Renal cortical epithelial cell (primary cell): Measurements from ENCODE around the gene PCMTD2. TPM values are rescaled to one million over a fixed set of nuclear protein-coding genes. Genes with fewer than 3 reads are reported as not detected.

ENCODE experiments used
- DNase-seq: peaks from one replicate; pipeline ENCODE4 v3.0.0-alpha.2; 2011; ENCODE audit warnings: low read depth
- total RNA-seq: library from RNA; depleted of rRNA; stranded (reverse); fragments of >200 nt; gene quantifications from 2 replicates; pipeline ENCODE4 v1.2.3, GENCODE V29; 2014

Gene PCMTD2
- 29.3 and 53.7 TPM in 2 replicates for total RNA-seq

GRCh38 chr20:64255361-64256281, at the start of gene PCMTD2:
Gene PCMTD2, plus strand, starts transcription at chr20:64255748. Its CDS starts 4,218 bp downstream, at chr20:64259966.
- DNase-seq, result peak; percentile 20

DNA sequence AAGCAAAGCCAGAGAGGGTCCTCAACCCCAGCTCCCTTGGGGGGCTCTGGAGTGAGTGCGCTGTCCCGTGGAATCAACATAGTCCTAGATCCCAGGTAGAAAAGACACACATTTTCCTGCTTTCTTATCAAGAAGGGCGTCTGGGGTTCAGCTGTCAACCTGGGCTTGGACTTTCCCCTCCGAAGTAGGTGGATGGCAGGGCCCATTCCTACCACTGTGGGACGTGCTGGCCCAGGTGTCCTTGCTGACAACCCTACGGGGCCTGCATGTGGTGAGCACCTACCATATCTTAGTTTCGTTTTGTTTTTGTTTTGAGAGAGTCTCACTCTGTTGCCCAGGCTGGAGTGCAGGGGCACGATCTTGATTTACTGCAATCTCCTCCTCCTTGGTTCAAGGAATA, 48.9 kb upstream of the PCMTD2 start:
- no peak for DNase-seq

DNA sequence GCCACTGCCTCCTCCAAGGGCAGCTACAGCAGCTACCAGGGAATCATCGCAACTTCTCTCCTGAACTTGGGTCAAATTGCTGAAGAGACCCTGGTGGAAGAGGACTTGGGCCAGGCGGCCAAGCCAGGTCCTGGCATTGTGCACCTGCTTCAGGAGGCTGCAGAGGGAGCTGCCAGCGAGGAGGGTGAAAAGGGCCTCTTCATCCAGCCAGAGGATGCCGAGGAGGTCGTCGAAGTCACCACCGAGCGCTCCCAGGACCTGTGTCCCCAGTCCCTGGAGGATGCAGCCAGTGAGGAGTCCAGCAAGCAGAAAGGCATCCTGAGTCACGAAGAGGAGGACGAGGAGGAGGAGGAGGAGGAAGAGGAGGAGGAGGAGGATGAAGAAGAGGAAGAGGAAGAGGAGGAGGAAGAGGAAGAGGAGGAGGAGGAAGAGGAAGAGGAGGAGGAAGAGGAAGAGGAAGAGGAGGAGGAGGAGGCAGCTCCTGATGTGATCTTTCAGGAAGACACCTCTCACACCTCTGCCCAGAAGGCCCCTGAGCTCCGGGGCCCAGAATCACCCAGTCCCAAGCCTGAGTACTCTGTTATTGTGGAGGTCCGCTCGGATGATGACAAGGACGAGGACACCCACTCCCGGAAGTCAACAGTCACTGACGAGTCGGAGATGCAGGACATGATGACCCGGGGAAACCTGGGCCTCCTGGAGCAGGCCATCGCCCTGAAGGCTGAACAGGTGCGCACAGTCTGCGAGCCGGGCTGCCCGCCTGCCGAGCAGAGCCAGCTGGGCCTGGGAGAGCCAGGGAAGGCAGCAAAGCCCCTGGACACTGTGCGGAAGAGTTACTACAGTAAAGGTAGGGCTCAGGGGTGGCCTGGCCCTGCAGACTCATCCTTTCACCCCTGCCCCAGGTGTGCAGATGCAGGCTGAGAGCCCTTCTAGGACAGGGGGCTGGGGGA, 47.6 kb upstream of the PCMTD2 start:
- DNase-seq, result no peak

DNA sequence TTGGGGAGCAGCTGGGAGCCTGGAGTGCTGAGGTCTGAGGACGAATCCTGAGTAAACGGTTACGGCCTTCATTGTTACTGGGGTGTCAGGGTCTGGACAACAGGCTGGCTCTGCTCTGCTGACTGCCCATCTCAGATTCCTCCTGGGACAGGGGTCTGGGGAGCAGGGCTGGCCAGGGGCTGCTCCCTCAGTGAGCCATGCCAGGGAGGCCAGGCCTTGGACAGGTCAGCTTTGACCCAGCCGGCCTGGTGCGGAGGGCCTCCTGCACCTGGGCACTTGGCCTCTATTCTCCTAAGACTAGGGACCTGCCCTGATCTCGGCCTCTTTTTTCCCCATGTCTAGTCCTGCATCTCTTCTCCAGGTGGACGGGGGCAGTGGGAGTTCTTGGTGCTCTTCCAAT, 46.4 kb upstream of the PCMTD2 start:
- no peak for DNase-seq

GRCh38 chr20:64210656-64211369, 44.7 kb upstream of the PCMTD2 start:
- DNase-seq, result no peak

DNA sequence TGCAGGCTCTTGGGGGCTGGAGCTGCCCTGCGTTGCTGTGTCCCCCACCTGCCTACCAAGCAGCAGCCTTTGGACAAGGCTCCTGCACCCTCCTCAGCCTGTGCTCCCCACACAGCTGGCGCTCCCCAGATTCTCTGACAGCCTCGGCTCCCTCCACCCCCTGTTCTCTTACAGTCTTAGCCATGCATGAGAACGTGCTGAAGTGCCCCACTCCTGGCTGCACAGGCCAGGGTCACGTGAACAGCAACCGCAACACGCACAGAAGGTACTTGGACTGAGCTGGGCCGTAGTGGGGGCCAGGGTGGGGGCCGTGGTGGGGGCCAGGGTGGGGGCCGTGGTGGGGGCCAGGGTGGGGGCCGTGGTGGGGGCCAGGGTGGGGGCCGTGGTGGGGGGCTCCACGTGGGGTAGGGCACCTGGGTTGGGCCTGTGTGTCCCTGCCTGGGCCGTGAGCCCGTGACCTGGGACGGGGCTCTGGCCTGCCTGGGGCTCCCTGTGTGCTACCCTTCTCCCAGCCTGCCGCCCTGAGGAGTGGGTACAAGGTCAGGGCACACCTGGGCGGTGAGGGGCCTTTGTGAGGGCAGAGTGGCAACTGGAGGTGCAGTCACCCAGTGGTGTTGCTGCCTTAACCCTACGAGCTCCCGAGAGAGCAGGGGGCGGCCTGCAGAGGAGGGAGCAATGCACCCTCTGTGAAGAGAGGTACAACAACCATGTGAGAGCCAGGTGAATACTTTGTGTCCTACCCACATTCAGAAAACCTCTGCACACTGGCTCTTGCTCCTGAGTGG, 43.5 kb upstream of the PCMTD2 start:
- DNase-seq, result no peak

DNA sequence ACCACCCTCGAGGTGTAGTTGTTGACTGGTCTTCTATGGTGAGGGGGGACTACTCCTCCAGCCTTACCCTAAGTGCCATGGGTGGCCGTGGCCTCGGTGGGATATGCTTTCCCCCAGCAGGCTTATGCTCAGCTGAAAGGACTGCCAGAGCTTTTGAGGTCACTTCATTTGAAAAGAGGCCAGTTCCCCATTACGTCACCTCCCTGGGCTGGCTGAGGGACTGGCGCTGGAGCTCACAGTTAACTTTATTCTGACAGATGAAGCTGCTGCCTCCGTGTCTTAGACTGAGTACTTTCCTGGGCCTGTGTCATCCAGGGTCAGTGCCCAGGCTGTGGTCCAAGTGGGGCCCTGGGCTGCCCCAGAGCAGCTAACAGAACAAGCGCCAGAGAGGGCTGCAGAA, 42.8 kb upstream of the PCMTD2 start:
- peak; percentile 16 for DNase-seq

DNA sequence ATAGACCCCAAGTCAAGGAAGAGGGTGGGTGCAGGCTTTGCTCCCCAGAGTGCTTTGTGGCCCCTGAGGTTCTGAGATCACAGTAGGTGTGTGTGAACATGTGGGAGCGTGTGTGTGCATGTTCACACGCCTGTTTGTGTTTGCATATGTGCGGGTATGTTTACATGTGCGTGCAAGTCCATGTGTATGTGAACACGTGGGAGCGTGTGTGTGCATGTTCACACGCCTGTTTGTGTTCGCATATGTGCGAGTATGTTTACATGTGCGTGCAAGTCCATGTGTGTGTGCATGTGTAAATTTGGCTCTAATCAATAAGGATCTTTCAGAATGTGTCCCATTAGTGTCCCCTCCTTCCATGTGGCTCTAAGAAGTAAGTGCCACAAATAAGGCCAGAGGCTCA, 41.4 kb upstream of the PCMTD2 start:
- DNase-seq, result no peak

GRCh38 chr20:64214952-64215351, 40.6 kb upstream of the PCMTD2 start:
- no peak for DNase-seq

DNA sequence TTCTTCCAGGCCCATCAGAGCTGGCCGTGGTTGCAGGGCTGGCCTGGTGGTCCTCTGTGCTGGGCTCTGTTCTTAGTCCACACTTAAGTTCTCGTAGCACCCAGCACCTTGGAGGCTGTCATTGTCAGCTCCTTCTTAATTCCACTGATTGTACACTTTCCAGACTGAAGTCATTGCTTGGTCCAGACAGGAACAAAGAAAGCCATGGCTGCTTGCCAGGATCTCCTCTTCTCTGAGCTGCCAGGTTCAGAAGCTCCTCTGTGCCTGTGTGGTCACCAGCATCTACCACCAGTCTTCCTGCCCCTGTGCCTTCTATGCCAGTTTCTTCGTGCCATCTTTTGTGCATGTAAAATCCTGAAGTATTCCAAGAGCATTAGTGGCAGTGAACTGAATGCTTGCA, 39.5 kb upstream of the PCMTD2 start:
- DNase-seq, result no peak

DNA sequence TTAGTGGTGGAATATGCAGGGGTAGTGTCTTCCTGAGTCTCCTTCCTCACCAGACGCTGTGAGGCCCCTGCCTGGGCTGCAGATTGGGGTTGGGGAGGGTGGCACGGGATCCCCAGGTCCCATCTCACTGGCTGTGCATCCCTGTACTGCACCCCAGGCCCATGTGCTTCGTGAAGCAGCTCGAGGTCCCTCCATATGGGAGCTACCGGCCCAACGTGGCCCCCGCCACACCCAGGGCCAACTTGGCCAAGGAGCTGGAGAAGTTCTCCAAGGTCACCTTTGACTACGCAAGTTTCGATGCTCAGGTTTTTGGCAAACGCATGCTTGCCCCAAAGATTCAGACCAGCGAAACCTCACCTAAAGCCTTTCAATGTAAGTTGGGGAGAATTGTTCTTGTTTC, 38.6 kb upstream of the PCMTD2 start:
- DNase-seq, result no peak

GRCh38 chr20:64217539-64218221, 37.9 kb upstream of the PCMTD2 start:
- no peak for DNase-seq

- no peak for DNase-seq
Measured at GRCh38 chr20:64219202-64219601, 36.3 kb upstream of the PCMTD2 start.

DNA sequence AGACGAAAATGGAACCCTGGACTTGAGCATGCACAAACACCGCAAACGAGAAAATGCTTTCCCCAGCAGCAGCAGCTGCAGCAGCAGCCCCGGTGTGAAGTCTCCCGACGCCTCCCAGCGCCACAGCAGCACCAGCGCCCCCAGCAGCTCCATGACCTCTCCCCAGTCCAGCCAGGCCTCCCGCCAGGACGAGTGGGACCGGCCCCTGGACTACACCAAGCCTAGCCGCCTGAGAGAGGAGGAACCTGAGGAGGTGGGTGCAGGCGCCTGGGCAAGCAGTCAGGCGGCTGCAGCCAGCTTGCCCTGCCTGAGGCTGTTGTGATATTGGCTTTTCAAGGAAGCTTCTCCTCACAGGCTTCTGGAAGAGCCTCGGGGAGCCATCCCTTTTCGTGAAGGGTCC, 35.8 kb upstream of the PCMTD2 start:
- DNase-seq, result no peak

GRCh38 chr20:64220420-64220819, 35.1 kb upstream of the PCMTD2 start:
- DNase-seq, result no peak

GRCh38 chr20:64220891-64221527, 34.5 kb upstream of the PCMTD2 start:
- DNase-seq, result no peak

GRCh38 chr20:64222291-64222735, 33.2 kb upstream of the PCMTD2 start:
- DNase-seq, result peak; percentile 73

- DNase-seq, result no peak
Measured at GRCh38 chr20:64222851-64223525, 32.6 kb upstream of the PCMTD2 start.

DNA sequence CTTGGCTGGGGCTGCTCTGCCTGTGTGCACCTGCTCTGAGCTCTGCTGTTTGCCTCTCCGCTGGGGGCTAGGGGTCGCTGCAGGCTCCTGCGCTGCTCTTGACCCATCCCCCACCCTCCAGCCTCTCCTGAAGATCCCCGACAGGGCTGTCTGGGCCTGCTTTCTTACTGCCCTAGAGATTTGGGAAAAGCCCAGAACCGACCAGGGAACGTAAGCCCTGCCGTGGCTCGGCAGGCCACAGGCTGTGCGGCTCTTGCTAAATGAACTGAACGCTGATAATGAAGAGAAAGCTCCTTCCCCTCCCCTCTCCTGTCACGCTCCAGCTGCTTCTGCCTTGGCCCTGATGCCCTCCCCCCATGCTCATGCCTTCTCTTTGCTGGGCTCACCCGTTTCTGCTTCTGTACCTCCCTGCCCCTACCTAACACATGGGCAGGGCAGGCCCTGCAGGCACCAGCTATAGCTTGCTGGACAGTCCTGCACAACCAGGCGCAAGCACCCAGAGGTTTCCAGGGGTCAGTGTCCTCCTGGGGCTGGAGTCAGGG, 32.0 kb upstream of the PCMTD2 start:
- DNase-seq, result peak; percentile 51
